Hematopoietic multipotent progenitor cell treated with erythropoietin and hydrocortisone succinate and interleukin-3 and kit ligand, for 6 days (in vitro differentiated cells): ENCODE measurements around the gene PLA2G15.

ENCODE experiments used
- DNase-seq: peaks from one replicate; pipeline ENCODE4 v3.0.0-alpha.2; 2015

PLA2G15 gene

GRCh38 chr16:68255712-68256111 is 10.5 kb downstream of the PLA2G15 start:
- DNase-seq, result no peak

GRCh38 chr16:68257251-68257905 is 12.2 kb downstream of the PLA2G15 start:
- DNase-seq, result peak; percentile 71

DNA sequence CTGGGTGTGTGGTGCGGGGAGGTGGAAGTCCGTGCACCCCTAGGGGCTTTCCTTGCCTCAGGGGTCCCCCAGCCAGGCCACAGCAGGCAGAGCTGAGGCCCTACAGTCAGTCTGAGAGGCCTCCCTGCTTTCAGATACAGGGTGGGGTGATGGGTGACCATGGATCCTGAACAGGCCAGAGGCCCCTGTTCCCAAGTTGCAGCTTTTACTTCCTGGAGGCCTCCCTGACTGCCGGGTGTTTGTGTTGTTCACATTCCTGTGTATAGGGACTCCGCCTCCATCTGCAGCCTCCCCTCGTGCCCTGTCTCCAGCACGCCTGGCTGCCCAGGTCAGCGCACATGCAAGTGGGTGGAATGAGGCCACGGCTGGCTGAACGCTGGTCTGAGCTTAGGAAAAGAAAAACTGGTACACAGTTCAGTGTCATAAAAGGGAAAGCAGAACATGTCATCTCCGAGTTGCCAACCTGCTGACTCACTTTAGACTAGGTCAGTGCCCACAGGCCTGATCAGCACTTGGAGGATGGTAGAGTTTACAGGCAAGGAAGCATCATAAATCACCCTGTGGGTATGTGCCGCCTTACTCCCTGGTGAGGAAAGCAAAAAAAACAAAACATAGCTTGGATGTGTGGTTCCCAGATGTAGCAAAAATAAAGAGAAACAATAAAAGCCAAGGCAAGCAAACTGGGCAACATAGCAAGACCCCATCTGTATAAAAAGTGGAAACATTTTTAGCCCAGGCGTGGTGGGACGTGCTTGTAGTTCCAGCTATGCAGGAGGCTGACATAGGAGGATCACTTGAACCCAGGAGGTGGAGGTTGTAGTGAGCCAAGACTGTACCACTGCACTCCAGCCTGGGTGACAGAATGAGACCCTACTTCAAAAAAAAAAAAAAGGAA is 13.0 kb downstream of the PLA2G15 start:
- peak; percentile 54 for DNase-seq

GRCh38 chr16:68259007-68259825 is 14.0 kb downstream of the PLA2G15 start:
- DNase-seq, result no peak

- no peak for DNase-seq
Observed at GRCh38 chr16:68263559-68264127, 18.5 kb downstream of the PLA2G15 start.

DNA sequence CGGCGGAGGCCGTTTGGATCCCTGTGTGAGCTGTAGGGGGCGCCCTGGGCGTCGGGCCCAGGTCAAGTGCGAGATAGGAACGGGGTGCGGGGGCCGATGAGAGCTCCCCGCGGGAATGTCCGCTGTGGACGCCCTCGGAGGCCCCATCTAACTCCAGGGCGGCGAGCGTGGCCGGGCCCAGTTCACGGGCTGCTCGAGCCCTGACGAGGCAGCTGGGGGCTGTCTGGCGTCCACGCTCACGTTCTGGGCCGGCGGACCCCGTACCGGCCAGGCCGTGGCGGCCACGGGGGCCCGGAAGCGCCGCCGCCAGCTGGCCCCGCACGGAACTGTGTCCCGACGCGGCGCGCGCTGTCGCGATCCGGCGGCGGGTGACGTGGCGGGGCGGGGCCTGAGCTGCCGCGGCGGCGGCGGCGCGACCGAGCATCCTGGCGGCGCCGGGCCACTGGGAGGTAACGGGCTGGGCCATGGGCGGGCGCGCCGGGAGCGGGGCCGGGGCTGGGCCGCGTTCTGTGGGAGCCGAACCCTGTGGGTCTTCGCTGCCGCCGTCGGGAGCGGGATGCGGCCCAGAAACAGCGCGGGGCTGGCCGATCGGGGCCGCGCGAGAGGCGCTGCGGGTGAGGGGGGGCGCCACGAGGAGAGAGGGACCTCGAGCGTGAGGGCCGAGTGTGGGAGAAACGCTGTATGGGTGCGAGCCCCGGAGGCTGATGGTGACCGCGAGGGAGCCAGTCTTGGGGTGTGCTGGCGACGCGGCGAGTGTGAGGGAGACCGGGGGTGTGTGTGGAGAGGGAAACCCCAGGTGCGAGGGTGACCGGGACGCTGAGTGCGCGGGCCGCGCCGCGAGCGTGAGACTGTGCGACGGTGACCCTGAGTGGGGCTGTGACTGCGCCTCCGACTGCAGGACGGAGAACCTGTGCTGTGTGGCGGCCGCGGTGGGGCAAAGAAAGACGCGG is 19.2 kb downstream of the PLA2G15 start, which contains the start of gene SLC7A6:
TSS of gene SLC7A6 (plus strand) at position 399 of the 950 bp plus-strand sequence. CDS start 10,201 bp downstream, outside the sequence.
- DNase-seq, result peak; percentile 87

GRCh38 chr16:68265078-68265920 is 20.1 kb downstream of the PLA2G15 start:
- peak; percentile 73 for DNase-seq

- no peak for DNase-seq
Observed at GRCh38 chr16:68267612-68268405, 22.6 kb downstream of the PLA2G15 start.

DNA sequence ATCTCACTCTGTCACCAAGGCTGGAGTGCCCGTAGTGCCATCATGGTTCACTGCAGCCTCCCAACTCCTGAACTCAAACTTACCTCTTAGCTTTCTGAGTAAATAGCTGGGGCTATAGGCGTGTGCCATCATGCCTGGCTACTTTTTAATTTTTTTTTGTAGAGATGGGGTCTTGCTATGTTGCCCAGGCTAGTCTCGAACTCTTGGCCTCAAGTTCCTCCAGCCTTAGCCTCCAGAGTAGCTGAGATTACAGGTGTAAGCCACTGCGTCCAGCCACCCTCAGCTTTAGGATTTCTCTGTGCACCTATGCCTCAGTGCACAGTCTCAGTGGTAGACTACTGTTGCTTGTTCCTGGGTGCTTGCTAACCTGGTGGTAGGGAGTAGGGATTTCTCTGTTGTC is 24.6 kb downstream of the PLA2G15 start:
- DNase-seq, result no peak

GRCh38 chr16:68270353-68270752 is 25.2 kb downstream of the PLA2G15 start:
- DNase-seq, result no peak

DNA sequence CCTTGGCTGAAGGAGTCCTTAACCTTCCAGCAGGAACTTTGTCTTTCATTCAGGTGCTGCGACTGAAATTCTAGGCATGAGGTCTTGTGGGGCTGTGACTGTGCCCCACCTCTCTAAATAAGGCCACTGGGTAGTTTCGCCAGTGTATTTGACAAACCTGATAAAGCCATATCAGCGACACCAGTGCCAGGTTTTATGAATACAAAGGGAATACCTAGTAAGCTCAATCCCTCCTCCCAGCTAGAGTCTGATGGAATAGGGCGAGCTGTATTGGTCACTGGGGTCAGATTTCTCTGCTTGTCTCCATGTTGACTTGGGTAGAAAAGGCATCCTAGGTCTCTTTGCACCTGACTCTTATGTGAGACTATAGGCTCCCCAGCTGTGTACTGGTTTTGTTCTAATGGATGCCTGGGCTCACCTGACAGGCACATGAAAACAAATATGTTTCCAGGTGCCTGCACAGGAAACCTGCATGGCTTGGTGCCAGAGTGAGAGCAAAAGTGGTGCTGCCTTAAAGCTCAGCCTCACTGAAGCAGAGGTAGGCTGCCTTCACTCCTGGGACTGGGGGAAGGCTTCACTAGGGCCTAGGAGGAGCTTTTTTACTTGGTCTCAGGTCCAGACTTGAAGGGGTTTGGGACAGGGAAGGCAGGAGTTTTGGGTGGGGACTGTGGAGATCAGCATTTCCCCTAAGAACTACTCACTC is 27.5 kb downstream of the PLA2G15 start:
- DNase-seq, result no peak

DNA sequence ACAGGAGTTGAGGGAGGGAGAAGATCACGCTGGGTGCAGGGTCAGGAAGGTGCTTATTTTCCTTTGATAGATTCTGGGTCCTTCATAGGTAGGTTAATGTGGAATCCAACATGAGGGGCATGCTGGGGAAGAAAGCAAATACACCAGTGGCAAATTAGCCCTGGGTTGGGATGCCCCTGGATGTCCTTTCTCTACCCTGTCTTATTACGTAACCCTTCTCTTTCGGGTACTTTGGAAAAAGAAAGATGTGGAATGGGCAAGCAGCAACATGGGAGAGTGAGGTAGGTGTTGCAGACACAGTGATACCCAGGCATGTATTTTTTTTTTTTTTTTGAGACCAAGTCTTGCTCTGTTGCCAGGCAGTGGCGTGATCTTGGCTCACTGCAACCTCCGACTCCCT is 28.3 kb downstream of the PLA2G15 start:
- DNase-seq, result no peak

DNA sequence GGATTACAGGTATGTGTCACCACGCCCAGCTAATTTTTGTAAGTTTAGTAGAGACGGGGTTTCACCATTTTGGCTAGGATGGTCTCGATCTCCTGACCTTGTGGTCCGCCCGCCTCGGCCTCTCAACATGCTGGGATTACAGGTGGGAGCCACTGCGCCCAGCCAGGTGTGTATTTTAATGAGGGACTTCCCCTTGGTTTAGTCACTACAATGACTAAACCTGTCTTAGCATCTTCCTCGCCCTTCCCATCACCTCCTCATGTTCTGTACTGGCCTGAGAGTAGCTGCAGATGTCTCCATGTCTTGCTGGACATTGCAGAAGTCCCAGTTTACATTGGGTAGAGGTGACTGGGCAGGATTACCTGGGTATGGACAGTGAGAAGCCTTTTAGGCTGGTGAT is 28.7 kb downstream of the PLA2G15 start:
- DNase-seq, result no peak

DNA sequence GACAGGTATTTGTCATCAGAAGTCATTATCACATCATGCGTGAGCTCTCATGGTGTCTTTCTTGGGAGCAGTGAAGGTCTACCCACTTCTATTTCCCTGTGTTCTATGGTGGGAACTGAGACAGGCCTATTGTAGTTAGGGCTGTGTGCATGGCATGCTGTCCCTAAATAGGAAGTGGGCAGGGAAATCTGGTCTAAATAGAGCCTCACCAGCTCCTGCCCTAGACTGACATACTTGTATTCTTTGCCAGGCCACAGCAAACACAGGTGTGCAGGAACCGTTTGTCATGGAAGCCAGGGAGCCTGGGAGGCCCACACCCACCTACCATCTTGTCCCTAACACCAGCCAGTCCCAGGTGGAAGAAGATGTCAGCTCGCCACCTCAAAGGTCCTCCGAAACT is 29.3 kb downstream of the PLA2G15 start:
- no peak for DNase-seq

GRCh38 chr16:68275611-68276191 is 30.5 kb downstream of the PLA2G15 start:
- DNase-seq, result no peak

- DNase-seq, result no peak
Observed at GRCh38 chr16:68276223-68276622, 31.1 kb downstream of the PLA2G15 start.

- DNase-seq, result no peak
Observed at GRCh38 chr16:68279726-68280558, 34.8 kb downstream of the PLA2G15 start.
